Right lobe of liver (tissue), 4 donors: ENCODE measurements around the gene MICA.

Experiments
- POLR2A ChIP-seq: fragments of 450-650 bp; IDR thresholded peaks from one replicate; pipeline ENCODE4 v1.6.1; 2017; ENCODE audit warnings: antibody characterized with exemption, mild to moderate bottlenecking
- TF ChIP-seq, protein P1 (sequence below), 4 donors: fragments of 200-600 bp in 3 of 4; fragments of 450-650 bp in 1 of 4; IDR thresholded peaks; one replicate each; pipeline versions ENCODE4 v1.5.1 to v1.8.0; 2016 to 2022; ENCODE audit warnings: antibody characterized with exemption in 4 of 4, mild to moderate bottlenecking in 2 of 4
- donor health status: DM: no; HTN: no; CAD: no.
- donor health status: DM: no; HTN: no; CAD: no.
- donor health status: DM: no; HTN: yes; CAD: no.

DNA sequence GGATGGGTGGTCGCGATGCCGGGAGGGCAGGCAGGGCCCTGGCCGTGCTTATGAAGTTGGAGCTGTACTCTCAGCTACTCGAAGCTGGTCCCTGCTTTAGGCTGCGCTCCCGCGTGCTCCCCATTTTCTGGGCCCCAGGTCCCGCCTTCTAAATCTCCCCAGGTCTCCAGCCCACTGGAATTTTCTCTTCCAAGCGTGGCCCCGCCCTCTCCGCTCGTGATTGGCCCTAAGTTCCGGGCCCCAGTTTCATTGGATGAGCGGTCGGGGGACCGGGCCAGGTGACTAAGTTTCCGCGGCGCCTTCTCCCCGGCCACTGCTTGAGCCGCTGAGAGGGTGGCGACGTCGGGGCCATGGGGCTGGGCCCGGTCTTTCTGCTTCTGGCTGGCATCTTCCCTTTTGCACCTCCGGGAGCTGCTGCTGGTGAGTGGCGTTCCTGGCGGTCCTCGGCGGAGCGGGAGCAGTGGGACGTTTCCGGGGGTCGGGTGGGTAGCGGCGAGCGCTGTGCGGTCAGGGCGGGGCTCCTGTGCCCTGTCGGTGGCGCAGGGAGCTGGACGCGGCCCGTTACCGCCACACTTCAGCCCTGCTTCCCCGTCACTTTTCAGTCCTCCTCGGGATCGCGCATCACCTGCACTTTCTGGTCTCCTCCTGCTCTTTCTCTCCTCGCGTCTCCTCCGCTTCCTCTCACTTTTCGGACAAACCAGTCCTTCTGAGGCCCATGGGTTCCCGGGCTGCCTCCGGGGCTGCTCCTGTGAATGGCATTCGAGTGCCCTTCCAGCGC is at the start of gene MICA:
- TF ChIP-seq, protein P1, sequence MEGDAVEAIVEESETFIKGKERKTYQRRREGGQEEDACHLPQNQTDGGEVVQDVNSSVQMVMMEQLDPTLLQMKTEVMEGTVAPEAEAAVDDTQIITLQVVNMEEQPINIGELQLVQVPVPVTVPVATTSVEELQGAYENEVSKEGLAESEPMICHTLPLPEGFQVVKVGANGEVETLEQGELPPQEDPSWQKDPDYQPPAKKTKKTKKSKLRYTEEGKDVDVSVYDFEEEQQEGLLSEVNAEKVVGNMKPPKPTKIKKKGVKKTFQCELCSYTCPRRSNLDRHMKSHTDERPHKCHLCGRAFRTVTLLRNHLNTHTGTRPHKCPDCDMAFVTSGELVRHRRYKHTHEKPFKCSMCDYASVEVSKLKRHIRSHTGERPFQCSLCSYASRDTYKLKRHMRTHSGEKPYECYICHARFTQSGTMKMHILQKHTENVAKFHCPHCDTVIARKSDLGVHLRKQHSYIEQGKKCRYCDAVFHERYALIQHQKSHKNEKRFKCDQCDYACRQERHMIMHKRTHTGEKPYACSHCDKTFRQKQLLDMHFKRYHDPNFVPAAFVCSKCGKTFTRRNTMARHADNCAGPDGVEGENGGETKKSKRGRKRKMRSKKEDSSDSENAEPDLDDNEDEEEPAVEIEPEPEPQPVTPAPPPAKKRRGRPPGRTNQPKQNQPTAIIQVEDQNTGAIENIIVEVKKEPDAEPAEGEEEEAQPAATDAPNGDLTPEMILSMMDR (IDR thresholded peaks at IDR 0.05) = peak in 1 of 4 donors; percentile 20
- TF ChIP-seq POLR2A = peak; percentile 58
